ENCODE results near the gene CD59.

The CD59 gene

GRCh38 chr11:33697997-33698396 lies 38.2 kb downstream of the CD59 start:
- no peak for TF ChIP-seq CTCF (conservative IDR thresholded peaks at IDR 0.05)
- TF ChIP-seq ZFX (IDR thresholded peaks at IDR 0.05) = no peak
- H3K27ac ChIP-seq = no peak overlapping the region

- TF ChIP-seq CTCF (conservative IDR thresholded peaks at IDR 0.05) = no peak
- no peak for TF ChIP-seq ZFX (IDR thresholded peaks at IDR 0.05)
- H3K27ac ChIP-seq = no peak overlapping the region
These were observed 39.1 kb downstream of the CD59 start for GRCh38 chr11:33696931-33697638.

GRCh38 chr11:33696411-33696810 lies 39.8 kb downstream of the CD59 start:
- TF ChIP-seq ZFX (IDR thresholded peaks at IDR 0.05) (no peak), CTCF (conservative IDR thresholded peaks at IDR 0.05) (no peak)
- H3K27ac ChIP-seq = no peak overlapping the region

GRCh38 chr11:33695051-33695566 lies 41.1 kb downstream of the CD59 start:
- TF ChIP-seq CTCF (conservative IDR thresholded peaks at IDR 0.05) (no peak), ZFX (IDR thresholded peaks at IDR 0.05) (no peak)
- no peak overlapping the region for H3K27ac ChIP-seq

GRCh38 chr11:33694346-33695050 lies 41.7 kb downstream of the CD59 start:
- no peak for TF ChIP-seq CTCF (conservative IDR thresholded peaks at IDR 0.05)
- no peak for TF ChIP-seq ZFX (IDR thresholded peaks at IDR 0.05)
- H3K27ac ChIP-seq = no peak overlapping the region

- TF ChIP-seq ZFX (IDR thresholded peaks at IDR 0.05) (no peak), CTCF (conservative IDR thresholded peaks at IDR 0.05) (no peak)
- H3K27ac ChIP-seq = no peak overlapping the region
These were observed 43.7 kb downstream of the CD59 start for GRCh38 chr11:33692541-33692940.

- TF ChIP-seq CTCF (conservative IDR thresholded peaks at IDR 0.05) (no peak), ZFX (IDR thresholded peaks at IDR 0.05) (no peak)
- no peak overlapping the region for H3K27ac ChIP-seq
These were observed 44.2 kb downstream of the CD59 start for GRCh38 chr11:33692013-33692504.
